ENCODE measurements around the gene SLC22A1. TPM values are rescaled to one million over a fixed set of nuclear protein-coding genes. Genes with fewer than 3 reads are reported as not detected.

SLC22A1 gene
- total and polyA plus RNA-seq, 4 donors = 0.79 to 1,107 (median 439) TPM

- Histone ChIP-seq H3K4me3 (ENCODE audit: low read depth in 1 of 3, low read length in 3 of 3) (no peak overlapping the region), H3K27ac (ENCODE audit: low read depth in 1 of 2, low read length in 2 of 2) (peak overlapping the region; percentile 73 to 92), H3K36me3 (ENCODE audit: control insufficient read depth in 4 of 4, insufficient read depth in 3 of 4, low read depth in 1 of 4, low read length in 3 of 4) (peaks cover 0 to 13% (median 4%) of the 10 kb centered on the region in 4 donors), H3K4me1 (ENCODE audit: control insufficient read depth in 4 of 4, insufficient read depth in 4 of 4, low read length in 3 of 4) (peaks cover 24 to 74% (median 42%) of the 10 kb centered on the region in 4 donors), H3K9ac (ENCODE audit: low read depth in 1 of 2, low read length in 2 of 2) (peak overlapping the region in 1 of 2 donors; percentile 94), H3K9me3 (ENCODE audit: control insufficient read depth in 4 of 4, low read length in 3 of 4) (no peaks in the 10 kb centered on the region), H3K27me3 (ENCODE audit: control insufficient read depth in 4 of 4, insufficient read depth in 4 of 4, low read length in 3 of 4) (no peaks in the 10 kb centered on the region)
- TF ChIP-seq ZBTB33 (IDR thresholded peaks at IDR 0.05) = no peak
- no peak for TF ChIP-seq HNF4A (conservative IDR thresholded peaks at IDR 0.05)
- TF ChIP-seq RAD21 (IDR thresholded peaks at IDR 0.05) = no peak
- TF ChIP-seq GABPA (IDR thresholded peaks at IDR 0.05 in 1 of 2, conservative IDR thresholded peaks at IDR 0.05 in 1 of 2) = no peak
- no peak for TF ChIP-seq RXRA (IDR thresholded peaks at IDR 0.05)
- no peak for TF ChIP-seq ATF3 (IDR thresholded peaks at IDR 0.05)
- TF ChIP-seq YY1 (IDR thresholded peaks at IDR 0.05) = no peak
- TF ChIP-seq SP1 (IDR thresholded peaks at IDR 0.05) = no peak
- no peak for TF ChIP-seq HNF4G (IDR thresholded peaks at IDR 0.05)
- no peak for TF ChIP-seq REST (IDR thresholded peaks at IDR 0.05)
- no peak for TF ChIP-seq FOXA1 (IDR thresholded peaks at IDR 0.05)
- TF ChIP-seq MAX (IDR thresholded peaks at IDR 0.05) = no peak
- TF ChIP-seq TAF1 (conservative IDR thresholded peaks at IDR 0.05) = no peak
- no peak for TF ChIP-seq CTCF (IDR thresholded peaks at IDR 0.05; ENCODE audit: low read depth, low read length, missing input control)
- no peak for TF ChIP-seq FOXA2 (IDR thresholded peaks at IDR 0.05)
- no peak for TF ChIP-seq EGR1 (IDR thresholded peaks at IDR 0.05; ENCODE audit: low read depth in 2 of 2)
- TF ChIP-seq NR2F2 (IDR thresholded peaks at IDR 0.05) = no peak
- no peak for DNase-seq (ENCODE audit: low spot score)
- WGBS = 81% methylated on average over 13 of the region's 13 CpGs
These were observed 17.3 kb downstream of the SLC22A1 start for GRCh38 chr6:160138839-160139419.
